Measurements from ENCODE around the gene PARD3B. TPM values are rescaled to one million over a fixed set of nuclear protein-coding genes. Genes with fewer than 3 reads are reported as not detected.

The PARD3B gene
- total and polyA plus RNA-seq, 2 of the 4 experiments (the other 2 are of a cell fraction) = 3.3 to 15.6 TPM

DNA sequence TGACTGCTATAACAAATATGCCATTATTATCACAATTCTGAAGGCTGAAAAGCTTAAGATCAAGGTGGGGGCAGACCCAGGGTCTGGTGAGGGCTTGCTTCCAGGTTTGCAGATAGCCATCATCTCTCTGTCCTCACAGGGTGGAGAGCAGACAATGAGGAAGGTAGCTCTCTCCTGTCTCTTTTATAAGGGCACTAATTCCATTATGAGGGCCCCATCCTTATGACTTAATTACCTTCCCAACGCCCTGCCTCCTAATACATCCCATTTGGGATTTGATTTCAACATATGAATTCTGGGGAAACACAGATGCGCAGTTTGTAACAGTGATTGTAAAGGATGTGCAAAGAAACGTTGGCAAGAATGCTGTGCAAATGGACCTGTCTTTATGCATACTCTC is 44.8 kb downstream of the PARD3B start:
- in situ Hi-C loops (cut with MboI; ENCODE audit: low sequenced_read_pairs) = no loop called here
- CTCF ChIA-PET = no interaction called here
- H4K91ac ChIP-seq (ENCODE audit: insufficient read depth, low read depth, low read length) = no peak overlapping the region

More for the DNA sequence above, 44.8 kb downstream of the PARD3B start:
- intact Hi-C loops (cut with micrococcal nuclease) (no loop called here), dilution Hi-C loops (cut with HindIII; ENCODE audit: low sequenced_read_pairs, unreplicated experiment) (no loop called here)
- H2AK9ac ChIP-seq (replicated peaks; ENCODE audit: low read depth, low read length, poor library complexity) = no peak overlapping the region
- no peak overlapping the region for H3K23ac ChIP-seq (ENCODE audit: low read depth, low read length)
- no TSS peak for BruUV-seq (replicated peaks)
- peaks cover 17% of the 10 kb centered on the region; the same call in 1 of the 2 replicates for H4K20me1 ChIP-seq (ENCODE audit: insufficient read depth, low read length)
- no peak overlapping the region for H3K9ac ChIP-seq (ENCODE audit: low read depth, low read length)
- H3K9me1 ChIP-seq (ENCODE audit: insufficient read depth, low read length) = 0 out of 2 replicates have a peak, but pooled peaks cover under 1% of the 10 kb centered on the region
- H3K56ac ChIP-seq (ENCODE audit: extremely low read depth, insufficient read depth, low read length) = no peak overlapping the region
- no peak overlapping the region for H2BK15ac ChIP-seq (ENCODE audit: low read depth, low read length)
- H3K14ac ChIP-seq (replicated peaks; ENCODE audit: low read depth, low read length) = no peak overlapping the region
- no peak overlapping the region for H4K8ac ChIP-seq (ENCODE audit: low read depth in 2 of 2, low read length in 2 of 2)
- no peak overlapping the region for H2AK5ac ChIP-seq (ENCODE audit: low read depth, low read length)
- H3K27me3 ChIP-seq (ENCODE audit: control insufficient read depth, insufficient read depth, low read length) = no peaks in the 10 kb centered on the region
- no peak overlapping the region for H2BK20ac ChIP-seq (ENCODE audit: low read depth, low read length)
- WGBS, 2 experiments (ENCODE audit: extremely low coverage in 2 of 2, insufficient read length in 1 of 2) = no CpG with 5 or more reads among the region's 3 CpGs
- H3K27ac ChIP-seq (ENCODE audit: insufficient read depth, low read length) = no peak overlapping the region
- no peak overlapping the region for H2BK5ac ChIP-seq (ENCODE audit: low read depth, low read length, poor library complexity, severe bottlenecking)
- peaks cover 2% of the 10 kb centered on the region for H3K9me3 ChIP-seq (ENCODE audit: control insufficient read depth, insufficient read depth, low read length)
- POLR2A ChIA-PET (ENCODE audit: unreplicated experiment) = no interaction called here
- DNase-seq = no peak
- H3K4me1 ChIP-seq (ENCODE audit: control insufficient read depth, insufficient read depth, low read length) = no peaks in the 10 kb centered on the region; the same call in 1 of the 2 replicates
- H3K18ac ChIP-seq (ENCODE audit: low read depth, low read length) = no peak overlapping the region
- H3K4ac ChIP-seq (ENCODE audit: low read depth, low read length) = no peak overlapping the region
- no peak overlapping the region for H2BK120ac ChIP-seq (ENCODE audit: low read depth, low read length)
- TF ChIP-seq NFE2L2 (IDR thresholded peaks at IDR 0.05; ENCODE audit: low read depth, low read length) (no peak), SMC3 (IDR thresholded peaks at IDR 0.05; ENCODE audit: low read depth, low read length) (no peak), MAZ (IDR thresholded peaks at IDR 0.05; ENCODE audit: borderline replicate concordance, low read depth, low read length) (no peak), POLR2A (IDR thresholded peaks at IDR 0.05; ENCODE audit: low read depth, low read length) (no peak), RFX5 (IDR thresholded peaks at IDR 0.05; ENCODE audit: low read depth, low read length) (no peak), CHD1 (IDR thresholded peaks at IDR 0.05; ENCODE audit: low read depth, low read length) (no peak), FOS (IDR thresholded peaks at IDR 0.05; ENCODE audit: low read depth, low read length) (no peak), MAFK (IDR thresholded peaks at IDR 0.05; ENCODE audit: low read depth, low read length) (no peak)
- TF ChIP-seq, protein P1, sequence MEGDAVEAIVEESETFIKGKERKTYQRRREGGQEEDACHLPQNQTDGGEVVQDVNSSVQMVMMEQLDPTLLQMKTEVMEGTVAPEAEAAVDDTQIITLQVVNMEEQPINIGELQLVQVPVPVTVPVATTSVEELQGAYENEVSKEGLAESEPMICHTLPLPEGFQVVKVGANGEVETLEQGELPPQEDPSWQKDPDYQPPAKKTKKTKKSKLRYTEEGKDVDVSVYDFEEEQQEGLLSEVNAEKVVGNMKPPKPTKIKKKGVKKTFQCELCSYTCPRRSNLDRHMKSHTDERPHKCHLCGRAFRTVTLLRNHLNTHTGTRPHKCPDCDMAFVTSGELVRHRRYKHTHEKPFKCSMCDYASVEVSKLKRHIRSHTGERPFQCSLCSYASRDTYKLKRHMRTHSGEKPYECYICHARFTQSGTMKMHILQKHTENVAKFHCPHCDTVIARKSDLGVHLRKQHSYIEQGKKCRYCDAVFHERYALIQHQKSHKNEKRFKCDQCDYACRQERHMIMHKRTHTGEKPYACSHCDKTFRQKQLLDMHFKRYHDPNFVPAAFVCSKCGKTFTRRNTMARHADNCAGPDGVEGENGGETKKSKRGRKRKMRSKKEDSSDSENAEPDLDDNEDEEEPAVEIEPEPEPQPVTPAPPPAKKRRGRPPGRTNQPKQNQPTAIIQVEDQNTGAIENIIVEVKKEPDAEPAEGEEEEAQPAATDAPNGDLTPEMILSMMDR (conservative IDR thresholded peaks at IDR 0.05; ENCODE audit: low read depth, low read length) = no peak
- TF ChIP-seq, protein P2, sequence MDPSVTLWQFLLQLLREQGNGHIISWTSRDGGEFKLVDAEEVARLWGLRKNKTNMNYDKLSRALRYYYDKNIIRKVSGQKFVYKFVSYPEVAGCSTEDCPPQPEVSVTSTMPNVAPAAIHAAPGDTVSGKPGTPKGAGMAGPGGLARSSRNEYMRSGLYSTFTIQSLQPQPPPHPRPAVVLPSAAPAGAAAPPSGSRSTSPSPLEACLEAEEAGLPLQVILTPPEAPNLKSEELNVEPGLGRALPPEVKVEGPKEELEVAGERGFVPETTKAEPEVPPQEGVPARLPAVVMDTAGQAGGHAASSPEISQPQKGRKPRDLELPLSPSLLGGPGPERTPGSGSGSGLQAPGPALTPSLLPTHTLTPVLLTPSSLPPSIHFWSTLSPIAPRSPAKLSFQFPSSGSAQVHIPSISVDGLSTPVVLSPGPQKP (IDR thresholded peaks at IDR 0.05; ENCODE audit: borderline replicate concordance, low read depth, low read length) = no peak
- H4K5ac ChIP-seq (ENCODE audit: low read depth, low read length) = no peak overlapping the region
- no peak overlapping the region for H3K4me3 ChIP-seq (ENCODE audit: insufficient read depth, low read depth, low read length)
- H3K36me3 ChIP-seq (ENCODE audit: control insufficient read depth, insufficient read depth, low read length) = no peaks in the 10 kb centered on the region
- no peak overlapping the region for H3K4me2 ChIP-seq (ENCODE audit: low read depth, low read length)
- no peak overlapping the region for H2AFZ ChIP-seq (replicated peaks; ENCODE audit: low read length, poor library complexity)
- no peak for ATAC-seq (ENCODE audit: low read depth)
- H3K79me1 ChIP-seq (ENCODE audit: low read depth in 1 of 2, low read length in 2 of 2) = peaks cover 35 to 53% of the 10 kb centered on the region in 2 experiments
